ENCODE results near the gene LRWD1. TPM values are rescaled to one million over a fixed set of nuclear protein-coding genes. Genes with fewer than 3 reads are reported as not detected.
"Not testable (repeated sequence)": the region's sequence is repeated elsewhere in the genome, so short reads cannot be mapped to it uniquely, and the experiment has no call there.

The LRWD1 gene
- total RNA-seq, 1 donor from 2014 or later = 14.0 TPM

- DNase-seq (ENCODE audit: low spot score) = no peak
Measured at GRCh38 chr7:102444961-102445673, 19.7 kb upstream of the LRWD1 start.

GRCh38 chr7:102445674-102446071 is 19.1 kb upstream of the LRWD1 start:
- no peak for DNase-seq (ENCODE audit: low spot score)

GRCh38 chr7:102446387-102447156 is 18.2 kb upstream of the LRWD1 start:
- DNase-seq (ENCODE audit: low spot score) = no peak

GRCh38 chr7:102447311-102447710 is 17.5 kb upstream of the LRWD1 start:
- DNase-seq (ENCODE audit: low spot score) = no peak

- DNase-seq (ENCODE audit: low spot score) = no peak
Measured at GRCh38 chr7:102449136-102449535, 15.6 kb upstream of the LRWD1 start.

GRCh38 chr7:102450242-102450641 is 14.5 kb upstream of the LRWD1 start:
- DNase-seq (ENCODE audit: low spot score) = no peak

- no peak for DNase-seq (ENCODE audit: low spot score)
Measured at GRCh38 chr7:102451371-102452054, 13.3 kb upstream of the LRWD1 start.

GRCh38 chr7:102452451-102452850 is 12.3 kb upstream of the LRWD1 start:
- DNase-seq (ENCODE audit: low spot score) = no peak

GRCh38 chr7:102453319-102453718 is 11.5 kb upstream of the LRWD1 start:
- no peak for DNase-seq (ENCODE audit: low spot score)

GRCh38 chr7:102454468-102454867 is 10.3 kb upstream of the LRWD1 start:
- DNase-seq (ENCODE audit: low spot score) = no peak

GRCh38 chr7:102454932-102455331 is 9.9 kb upstream of the LRWD1 start:
- not testable (repeated sequence) for DNase-seq (ENCODE audit: low spot score)

- DNase-seq (ENCODE audit: low spot score) = no peak
Measured at GRCh38 chr7:102455596-102455995, 9.2 kb upstream of the LRWD1 start.

GRCh38 chr7:102456327-102456726 is 8.5 kb upstream of the LRWD1 start:
- no peak for DNase-seq (ENCODE audit: low spot score)

GRCh38 chr7:102457352-102457924 is 7.3 kb upstream of the LRWD1 start:
- DNase-seq (ENCODE audit: low spot score) = no peak

GRCh38 chr7:102459221-102459844 is 5.5 kb upstream of the LRWD1 start:
- no peak for DNase-seq (ENCODE audit: low spot score)

GRCh38 chr7:102460467-102460866 is 4.3 kb upstream of the LRWD1 start:
- DNase-seq (ENCODE audit: low spot score) = no peak

GRCh38 chr7:102463841-102464576 is 775 bp upstream of the LRWD1 start:
- DNase-seq (ENCODE audit: low spot score) = peak; percentile 18

GRCh38 chr7:102466097-102466496 is 1.3 kb downstream of the LRWD1 start:
- no peak for DNase-seq (ENCODE audit: low spot score)

GRCh38 chr7:102467581-102468477 is 3.0 kb downstream of the LRWD1 start:
- no peak for DNase-seq (ENCODE audit: low spot score)

Measured in umbilical cord (tissue), 2 donors.